Upper lobe of left lung (tissue), 6 donors: ENCODE data around the gene COL17A1. TPM values are rescaled to one million over a fixed set of nuclear protein-coding genes. Genes with fewer than 3 reads are reported as not detected.

Experiments used
- ATAC-seq, 2 donors: fragments of 200-7000 bp; cut with Tn5 transposase; one replicate each; pipeline ENCODE4 v1.9.1; 2022; ENCODE audit warnings: mild to moderate bottlenecking in 2 of 2, moderate library complexity in 2 of 2; ENCODE audit not compliant: low FRiP score in 2 of 2
- DNase-seq, 2 donors: peaks; one replicate each; pipeline ENCODE4 v3.0.0-alpha.2; 2019 to 2020
- H3K27ac ChIP-seq, 4 donors: fragments of 200-600 bp; sonication (generic); one replicate each; pipeline ENCODE4 v1.5.1; 2016 to 2019
- H3K27me3 ChIP-seq, 4 donors: fragments of 200-600 bp; sonication (generic); one replicate each; pipeline ENCODE4 v1.5.1; 2017 to 2019
- H3K36me3 ChIP-seq, 4 donors: fragments of 200-600 bp; sonication (generic); one replicate each; pipeline ENCODE4 v1.5.1; 2016 to 2019
- H3K4me1 ChIP-seq, 4 donors: fragments of 200-600 bp; sonication (generic); one replicate each; pipeline ENCODE4 v1.5.1; 2018 to 2019
- H3K4me3 ChIP-seq, 4 donors: fragments of 200-600 bp; sonication (generic); one replicate each; pipeline ENCODE4 v1.5.1; 2017 to 2019; ENCODE audit warnings: mild to moderate bottlenecking in 2 of 4, moderate library complexity in 1 of 4
- H3K9me3 ChIP-seq, 4 donors: fragments of 200-600 bp; sonication (generic); one replicate each; pipeline ENCODE4 v1.5.1; 2018 to 2019
- EP300 ChIP-seq, 4 donors: sonication (generic); formaldehyde crosslinking; IDR thresholded peaks; one replicate each; pipeline ENCODE4 v1.5.1; 2017; ENCODE audit warnings: antibody characterized with exemption in 4 of 4, control low read depth in 2 of 4
- POLR2A ChIP-seq, 4 donors: fragments of 450-650 bp; IDR thresholded peaks; one replicate each; pipeline ENCODE4 v1.5.1; 2016 to 2017; ENCODE audit warnings: antibody characterized with exemption in 4 of 4, mild to moderate bottlenecking in 2 of 4
- POLR2AphosphoS5 ChIP-seq, 2 donors: sonication (generic); formaldehyde crosslinking; IDR thresholded peaks; one replicate each; pipeline ENCODE4 v1.5.1; 2017; ENCODE audit warnings: antibody characterized with exemption in 2 of 2
- WGBS, 2 donors: methylation state at CpG; one replicate each; pipeline ENCODE4 v1.1.5; 2017 to 2018; 5-methylcytosine and 5-hydroxymethylcytosine counted together
- total RNA-seq, 6 donors: library from RNA; depleted of rRNA in 4 of 6; stranded (reverse); fragments of >200 nt in 4 of 6; gene quantifications; one replicate each; pipeline versions ENCODE4 v1.1.0 to v1.2.1, GENCODE V29; 2016 to 2021
- TF ChIP-seq, protein P1 (sequence below), 6 experiments: fragments of 450-650 bp in 4 of 6; fragments of 200-600 bp in 2 of 6; sonication (generic) in 2 of 6; IDR thresholded peaks; one replicate each; pipeline ENCODE4 v1.5.1; 2016 to 2019; ENCODE audit warnings: antibody characterized with exemption in 6 of 6
- donor health status: DM: no; HTN: no; CAD: no; lungs with moderate emphysema.
- donor health status: DM: no; HTN: yes; CAD: no; lungs with severe emphysema.

The COL17A1 gene
- total RNA-seq, 6 donors from 2014 or later, result 1.0 to 2.0 (median 1.6) TPM

DNA sequence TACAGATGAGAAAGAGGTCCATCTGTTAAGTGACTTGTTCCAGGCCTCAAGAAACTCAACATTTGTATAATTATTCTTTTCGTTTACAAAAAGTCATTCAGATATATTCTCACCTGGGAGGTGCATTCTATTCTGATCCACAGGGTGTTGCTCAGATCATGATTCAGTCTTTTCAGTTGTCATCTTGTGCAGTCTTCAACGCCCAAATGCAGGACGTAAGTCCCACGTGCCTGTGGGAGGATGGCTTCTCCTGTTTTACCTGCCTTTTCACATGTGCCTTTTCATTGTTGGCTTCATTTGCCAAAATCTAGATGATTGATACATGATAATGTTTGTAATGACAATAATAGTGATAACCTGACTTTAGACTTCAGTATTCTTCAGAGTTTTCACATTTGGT lies 72.2 kb downstream of the COL17A1 start:
- Histone ChIP-seq H3K27me3 (no peaks in the 10 kb centered on the region), H3K27ac (no peak overlapping the region), H3K9me3 (no peaks in the 10 kb centered on the region), H3K4me1 (no peaks in the 10 kb centered on the region), H3K36me3 (peaks cover 2 to 52% (median 10%) of the 10 kb centered on the region in 4 donors), H3K4me3 (no peak overlapping the region)
- no peak for DNase-seq
- ATAC-seq, result no peak
- TF ChIP-seq, protein P1, sequence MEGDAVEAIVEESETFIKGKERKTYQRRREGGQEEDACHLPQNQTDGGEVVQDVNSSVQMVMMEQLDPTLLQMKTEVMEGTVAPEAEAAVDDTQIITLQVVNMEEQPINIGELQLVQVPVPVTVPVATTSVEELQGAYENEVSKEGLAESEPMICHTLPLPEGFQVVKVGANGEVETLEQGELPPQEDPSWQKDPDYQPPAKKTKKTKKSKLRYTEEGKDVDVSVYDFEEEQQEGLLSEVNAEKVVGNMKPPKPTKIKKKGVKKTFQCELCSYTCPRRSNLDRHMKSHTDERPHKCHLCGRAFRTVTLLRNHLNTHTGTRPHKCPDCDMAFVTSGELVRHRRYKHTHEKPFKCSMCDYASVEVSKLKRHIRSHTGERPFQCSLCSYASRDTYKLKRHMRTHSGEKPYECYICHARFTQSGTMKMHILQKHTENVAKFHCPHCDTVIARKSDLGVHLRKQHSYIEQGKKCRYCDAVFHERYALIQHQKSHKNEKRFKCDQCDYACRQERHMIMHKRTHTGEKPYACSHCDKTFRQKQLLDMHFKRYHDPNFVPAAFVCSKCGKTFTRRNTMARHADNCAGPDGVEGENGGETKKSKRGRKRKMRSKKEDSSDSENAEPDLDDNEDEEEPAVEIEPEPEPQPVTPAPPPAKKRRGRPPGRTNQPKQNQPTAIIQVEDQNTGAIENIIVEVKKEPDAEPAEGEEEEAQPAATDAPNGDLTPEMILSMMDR (IDR thresholded peaks at IDR 0.05), result no peak
- no peak for TF ChIP-seq EP300 (IDR thresholded peaks at IDR 0.05)
- TF ChIP-seq POLR2AphosphoS5 (IDR thresholded peaks at IDR 0.05), result no peak
- TF ChIP-seq POLR2A (IDR thresholded peaks at IDR 0.05), result no peak
- 95 to 97% methylated on average over 4 of the region's 4 CpGs for WGBS, 2 donors

DNA sequence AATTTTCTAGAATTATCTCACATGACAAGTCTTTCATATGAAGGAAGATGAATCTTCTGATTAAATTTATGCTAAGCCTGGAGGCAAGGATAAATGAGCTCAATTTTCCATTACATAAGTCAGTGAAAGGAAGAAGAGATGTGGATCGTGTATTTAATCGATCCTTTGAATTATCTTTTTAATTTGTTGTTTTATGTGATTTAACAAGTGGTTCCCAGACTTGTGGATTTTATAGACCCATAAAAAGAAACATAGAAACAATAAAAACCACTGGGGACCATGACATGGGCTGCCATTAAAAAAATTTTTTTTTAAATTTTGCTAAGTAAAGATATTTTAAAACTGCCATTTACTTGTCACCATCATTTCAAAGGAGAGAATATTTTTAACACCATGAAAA lies 73.8 kb downstream of the COL17A1 start:
- 90 to 93% methylated on average over 2 of the region's 2 CpGs for WGBS, 2 donors
- ATAC-seq (no peak), DNase-seq (no peak)
- H3K9me3 ChIP-seq, result no peaks in the 10 kb centered on the region
- H3K27ac ChIP-seq, result no peak overlapping the region
- H3K4me3 ChIP-seq, result no peak overlapping the region
- TF ChIP-seq POLR2A (IDR thresholded peaks at IDR 0.05) (no peak), POLR2AphosphoS5 (IDR thresholded peaks at IDR 0.05) (no peak), EP300 (IDR thresholded peaks at IDR 0.05) (no peak)
- TF ChIP-seq, protein P1 (IDR thresholded peaks at IDR 0.05), result no peak
- H3K27me3 ChIP-seq, result no peaks in the 10 kb centered on the region
- H3K4me1 ChIP-seq, result no peaks in the 10 kb centered on the region
- H3K36me3 ChIP-seq, result peaks cover 3 to 53% (median 9%) of the 10 kb centered on the region in 4 donors

DNA sequence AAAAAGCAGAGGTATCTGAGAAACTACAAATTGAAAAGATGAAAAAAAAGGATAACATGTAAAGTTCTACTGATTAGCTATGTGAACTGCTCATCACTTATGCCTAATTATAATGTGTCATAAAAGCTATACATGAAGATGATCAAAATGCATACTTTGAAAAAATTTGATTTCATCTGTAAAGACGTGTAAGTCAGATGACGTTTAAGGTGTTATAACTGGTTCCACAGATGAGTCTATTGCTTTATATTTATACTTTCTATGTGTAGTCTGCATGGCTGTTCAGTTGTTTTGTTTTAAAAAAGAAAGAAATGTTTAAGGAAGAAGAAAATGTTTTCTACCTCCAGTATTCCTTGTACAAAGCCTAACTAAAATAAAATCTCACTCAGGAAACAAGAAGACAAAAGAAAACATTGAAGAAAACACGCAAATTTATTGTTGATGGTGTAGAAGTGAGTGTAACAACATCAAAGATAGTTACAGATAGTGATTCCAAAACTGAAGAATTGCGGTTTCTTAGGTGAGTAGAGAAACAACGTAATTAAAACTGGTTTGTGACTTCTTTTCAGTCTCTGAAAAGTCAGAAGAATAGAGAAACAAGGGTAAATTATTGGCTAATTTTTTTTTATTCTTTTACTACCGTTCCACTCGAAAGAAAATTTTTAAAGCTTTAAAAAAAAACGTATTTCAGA lies 80.4 kb downstream of the COL17A1 start:
- Histone ChIP-seq H3K4me1 (no peaks in the 10 kb centered on the region), H3K36me3 (peaks cover 24 to 89% (median 26%) of the 10 kb centered on the region in 4 donors), H3K27ac (no peak overlapping the region), H3K4me3 (no peak overlapping the region), H3K27me3 (no peaks in the 10 kb centered on the region), H3K9me3 (no peaks in the 10 kb centered on the region)
- TF ChIP-seq EP300 (IDR thresholded peaks at IDR 0.05) (no peak), POLR2A (IDR thresholded peaks at IDR 0.05) (no peak), POLR2AphosphoS5 (IDR thresholded peaks at IDR 0.05) (no peak)
- 91 to 93% methylated on average over 8 of the region's 8 CpGs for WGBS, 2 donors
- no peak for ATAC-seq
- DNase-seq, result no peak

DNA sequence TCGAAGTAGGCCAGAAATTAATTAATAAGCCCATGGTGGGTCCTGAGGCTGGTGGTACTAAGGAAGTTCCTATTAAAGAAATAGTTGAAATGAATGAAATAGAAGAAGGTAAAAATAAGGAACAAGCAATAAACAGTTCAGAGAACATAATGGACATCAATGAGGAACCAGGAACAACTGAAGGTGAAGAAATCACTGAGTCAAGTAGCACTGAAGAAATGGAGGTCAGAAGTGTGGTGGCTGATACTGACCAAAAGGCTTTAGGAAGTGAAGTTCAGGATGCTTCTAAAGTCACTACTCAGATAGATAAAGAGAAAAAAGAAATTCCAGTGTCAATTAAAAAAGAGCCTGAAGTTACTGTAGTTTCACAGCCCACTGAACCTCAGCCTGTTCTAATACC lies 82.8 kb downstream of the COL17A1 start:
- TF ChIP-seq POLR2A (IDR thresholded peaks at IDR 0.05), result no peak
- TF ChIP-seq, protein P1 (IDR thresholded peaks at IDR 0.05), result no peak
- no peak for TF ChIP-seq EP300 (IDR thresholded peaks at IDR 0.05)
- TF ChIP-seq POLR2AphosphoS5 (IDR thresholded peaks at IDR 0.05), result no peak
- H3K27ac ChIP-seq, result no peak overlapping the region
- H3K9me3 ChIP-seq, result no peaks in the 10 kb centered on the region
- H3K27me3 ChIP-seq, result no peaks in the 10 kb centered on the region
- 98 to 100% methylated on average over 1 of the region's 1 CpG for WGBS, 2 donors
- no peaks in the 10 kb centered on the region for H3K4me1 ChIP-seq
- no peak overlapping the region for H3K4me3 ChIP-seq
- DNase-seq (no peak), ATAC-seq (no peak)
- H3K36me3 ChIP-seq, result peaks cover 32 to 90% (median 37%) of the 10 kb centered on the region in 4 donors

DNA sequence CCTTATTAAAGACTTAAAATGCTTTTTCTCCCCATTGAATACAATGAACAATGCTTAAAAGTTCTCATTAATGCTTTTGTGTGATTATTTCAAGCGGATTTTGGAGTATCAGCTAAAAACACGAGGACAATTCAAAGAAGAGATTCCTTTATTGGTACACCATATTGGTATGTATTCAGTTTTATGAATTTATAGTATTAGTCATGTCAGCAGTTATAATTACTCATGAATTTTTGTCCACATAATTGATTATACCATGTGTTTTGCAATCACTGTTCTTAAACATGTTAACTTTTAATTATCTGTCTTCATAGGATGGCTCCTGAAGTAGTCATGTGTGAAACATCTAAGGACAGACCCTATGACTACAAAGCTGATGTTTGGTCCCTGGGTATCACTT lies 86.9 kb downstream of the COL17A1 start:
- no peaks in the 10 kb centered on the region for H3K4me1 ChIP-seq
- H3K27me3 ChIP-seq, result no peaks in the 10 kb centered on the region
- ATAC-seq (no peak), DNase-seq (no peak)
- no peaks in the 10 kb centered on the region for H3K9me3 ChIP-seq
- TF ChIP-seq POLR2AphosphoS5 (IDR thresholded peaks at IDR 0.05) (no peak), POLR2A (IDR thresholded peaks at IDR 0.05) (no peak), EP300 (IDR thresholded peaks at IDR 0.05) (no peak)
- TF ChIP-seq, protein P1 (IDR thresholded peaks at IDR 0.05), result no peak
- peaks cover 27 to 84% (median 39%) of the 10 kb centered on the region in 4 donors for H3K36me3 ChIP-seq
- H3K27ac ChIP-seq, result no peak overlapping the region
- no peak overlapping the region for H3K4me3 ChIP-seq
- 92 to 98% methylated on average over 2 of the region's 2 CpGs for whole genome bisulfite sequencing, 2 donors
